NT2/D1 (cell line): ENCODE data around the gene TBXAS1.

Source experiments
- YY1 ChIP-seq: IDR thresholded peaks from 2 replicates; pipeline ENCODE4 v1.6.1; 2011; ENCODE audit not compliant: insufficient read length, insufficient read depth
- ZNF274 ChIP-seq: IDR thresholded peaks from 2 replicates; pipeline ENCODE4 v1.6.1; 2011; ENCODE audit warnings: mild to moderate bottlenecking, low read depth, low read length

DNA sequence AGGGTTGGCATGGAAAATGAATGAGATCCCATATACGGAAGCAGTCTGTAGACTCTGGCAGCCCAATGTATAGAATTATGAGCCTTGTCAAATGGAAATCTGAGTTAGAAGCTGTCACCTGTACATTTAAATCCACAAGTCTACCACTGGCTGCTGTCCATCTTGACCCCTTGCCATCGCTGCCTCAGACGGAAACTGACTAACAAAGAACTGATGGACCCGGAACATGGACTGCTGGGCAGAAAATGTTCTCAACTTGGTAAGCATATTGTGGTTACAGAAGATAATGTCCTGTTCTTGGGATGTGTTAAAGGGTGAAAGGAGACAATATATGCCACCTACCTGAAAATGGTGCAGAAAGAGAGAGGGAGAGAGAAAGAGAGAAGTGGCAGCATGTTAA is 196.2 kb downstream of the TBXAS1 start:
- TF ChIP-seq YY1 (no peak), ZNF274 (no peak)
